WTC11 (cell line): ENCODE measurements around the gene KCNJ14. TPM values are rescaled to one million over a fixed set of nuclear protein-coding genes. Genes with fewer than 3 reads are reported as not detected.

Experiments
- ATAC-seq: fragments of 200-7000 bp; cut with Tn5 transposase; 2 replicates; pipeline ENCODE4 v1.10.0; 2021; ENCODE audit warnings: mild to moderate bottlenecking, moderate library complexity
- CTCF ChIA-PET: fragments of 300-600 bp; sonication (Branson Sonifier 250); formaldehyde crosslinking; loops from one replicate; lab custom pipeline; 2021; ENCODE audit warnings: antibody characterized with exemption; lab: Charles Lee
- POLR2A ChIA-PET: fragments of 350-600 bp; sonication (Branson Sonifier 250); formaldehyde crosslinking; loops from one replicate; lab custom pipeline; 2021; ENCODE audit warnings: antibody characterized with exemption; lab: Charles Lee
- DNase-seq: peaks from one replicate; pipeline ENCODE4 v3.0.0; 2021; ENCODE audit warnings: low spot score
- H3K27ac Mint-ChIP-seq: 2 replicates; pipeline ENCODE4 v1.8.0; 2021; ENCODE audit warnings: mixed read lengths
- H3K27me3 Mint-ChIP-seq: 2 replicates; pipeline ENCODE4 v1.8.0; 2021; ENCODE audit warnings: low read depth, mild to moderate bottlenecking, moderate library complexity, mixed read lengths
- H3K36me3 Mint-ChIP-seq: 2 replicates; pipeline ENCODE4 v1.8.0; 2021; ENCODE audit warnings: mixed read lengths
- H3K4me1 Mint-ChIP-seq: 2 replicates; pipeline ENCODE4 v1.8.0; 2022; ENCODE audit warnings: mixed read lengths
- H3K4me3 Mint-ChIP-seq: 2 replicates; pipeline ENCODE4 v1.8.0; 2021; ENCODE audit warnings: mild to moderate bottlenecking, moderate library complexity, mixed read lengths
- H3K9me3 Mint-ChIP-seq: 2 replicates; pipeline ENCODE4 v1.8.0; 2021; ENCODE audit warnings: mixed read lengths
- FOXP1 ChIP-seq: sonication (generic); formaldehyde crosslinking; IDR thresholded peaks from 2 replicates; pipeline ENCODE4 v1.8.0; 2022; ENCODE audit warnings: missing genetic modification reagents, mild to moderate bottlenecking, moderate library complexity, borderline replicate concordance
- MXD4 ChIP-seq: fragments of 250-450 bp; sonication (Bioruptor Pico); IDR thresholded peaks from 2 replicates; pipeline ENCODE4 v1.8.0; 2021; ENCODE audit warnings: mild to moderate bottlenecking, moderate library complexity, borderline replicate concordance
- NFE2L1 ChIP-seq: sonication (generic); formaldehyde crosslinking; IDR thresholded peaks from 2 replicates; pipeline ENCODE4 v1.8.1; 2023; ENCODE audit warnings: missing genetic modification reagents
- RORB ChIP-seq: fragments of 250-450 bp; sonication (Bioruptor Pico); IDR thresholded peaks from 2 replicates; pipeline ENCODE4 v1.9.0; 2021; ENCODE audit warnings: mild to moderate bottlenecking
- TCF7 ChIP-seq: sonication (generic); formaldehyde crosslinking; IDR thresholded peaks from 2 replicates; pipeline ENCODE4 v1.8.0; 2022; ENCODE audit warnings: mild to moderate bottlenecking, low read depth, missing genetic modification reagents, moderate library complexity
- TEAD4 ChIP-seq: sonication (generic); formaldehyde crosslinking; IDR thresholded peaks from 2 replicates; pipeline ENCODE4 v1.8.0; 2022; ENCODE audit warnings: mild to moderate bottlenecking, missing genetic modification reagents
- ZNF396 ChIP-seq: fragments of 250-450 bp; sonication (Bioruptor Pico); IDR thresholded peaks from 2 replicates; pipeline ENCODE4 v1.8.0; 2021; ENCODE audit warnings: mild to moderate bottlenecking, moderate library complexity, borderline replicate concordance
- ZNF416 ChIP-seq: fragments of 250-450 bp; sonication (Bioruptor Pico); IDR thresholded peaks from 2 replicates; pipeline ENCODE4 v1.9.0; 2021; ENCODE audit warnings: mild to moderate bottlenecking, inconsistent platforms
- total RNA-seq: library from RNA; stranded (reverse); gene quantifications from 3 replicates; pipeline ENCODE4 v1.2.3, GENCODE V29; 2021
- TF ChIP-seq, protein P1 (sequence below): sonication (generic); formaldehyde crosslinking; IDR thresholded peaks from 2 replicates; pipeline ENCODE4 v1.8.1; 2022; ENCODE audit warnings: low read depth, missing genetic modification reagents, borderline replicate concordance
- TF ChIP-seq, protein P2 (sequence below): fragments of 200-600 bp; IDR thresholded peaks from 2 replicates; pipeline ENCODE4 v1.8.0; 2022; ENCODE audit warnings: antibody characterized with exemption
- TF ChIP-seq, protein P3 (sequence below): sonication (generic); formaldehyde crosslinking; IDR thresholded peaks from 2 replicates; pipeline ENCODE4 v1.8.0; 2022; ENCODE audit warnings: mild to moderate bottlenecking, missing genetic modification reagents
- TF ChIP-seq, protein P4 (sequence below): sonication (generic); formaldehyde crosslinking; IDR thresholded peaks from 2 replicates; pipeline ENCODE4 v1.8.0; 2022; ENCODE audit warnings: mild to moderate bottlenecking, missing genetic modification reagents
- TF ChIP-seq, protein P5 (sequence below): sonication (generic); formaldehyde crosslinking; conservative IDR thresholded peaks from 2 replicates; pipeline ENCODE4 v1.8.1; 2023; ENCODE audit warnings: mild to moderate bottlenecking, low read depth, missing genetic modification reagents, moderate library complexity
- TF ChIP-seq, protein P6 (sequence below): fragments of 250-450 bp; sonication (Bioruptor Pico); conservative IDR thresholded peaks from 2 replicates; pipeline ENCODE4 v1.9.0; 2021; ENCODE audit warnings: mild to moderate bottlenecking
- TF ChIP-seq, protein P7 (sequence below): sonication (generic); formaldehyde crosslinking; IDR thresholded peaks from 2 replicates; pipeline ENCODE4 v1.8.1; 2022; ENCODE audit warnings: missing genetic modification reagents, borderline replicate concordance
- TF ChIP-seq, protein P8 (sequence below): sonication (generic); formaldehyde crosslinking; IDR thresholded peaks from 2 replicates; pipeline ENCODE4 v1.8.0; 2022; ENCODE audit warnings: missing genetic modification reagents

KCNJ14 gene
- total RNA-seq, 1 experiment from 2014 or later: 1.4 TPM

DNA sequence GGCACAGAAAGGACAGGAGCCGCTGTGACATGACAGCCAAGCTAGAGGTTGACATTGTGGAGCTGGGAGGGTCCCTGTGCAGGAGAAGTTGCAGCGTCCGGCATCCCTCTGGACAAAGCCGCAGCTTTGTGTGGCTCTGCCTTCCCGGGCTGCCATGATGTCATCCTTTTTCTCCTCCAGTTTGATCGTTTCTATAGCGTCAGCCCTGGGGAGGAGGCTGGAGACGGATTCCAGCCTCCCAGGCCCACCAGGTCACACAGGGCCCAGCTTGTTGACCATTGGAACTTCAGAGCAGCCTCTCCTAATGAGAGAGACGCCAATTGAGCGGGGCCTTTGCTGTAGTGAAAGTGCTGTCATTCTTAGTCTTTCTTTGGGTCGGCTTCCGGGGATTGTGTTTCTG is 3.8 kb upstream of the KCNJ14 start:
- no peaks in the 10 kb centered on the region for H3K9me3 Mint-ChIP-seq
- TF ChIP-seq, protein P1, sequence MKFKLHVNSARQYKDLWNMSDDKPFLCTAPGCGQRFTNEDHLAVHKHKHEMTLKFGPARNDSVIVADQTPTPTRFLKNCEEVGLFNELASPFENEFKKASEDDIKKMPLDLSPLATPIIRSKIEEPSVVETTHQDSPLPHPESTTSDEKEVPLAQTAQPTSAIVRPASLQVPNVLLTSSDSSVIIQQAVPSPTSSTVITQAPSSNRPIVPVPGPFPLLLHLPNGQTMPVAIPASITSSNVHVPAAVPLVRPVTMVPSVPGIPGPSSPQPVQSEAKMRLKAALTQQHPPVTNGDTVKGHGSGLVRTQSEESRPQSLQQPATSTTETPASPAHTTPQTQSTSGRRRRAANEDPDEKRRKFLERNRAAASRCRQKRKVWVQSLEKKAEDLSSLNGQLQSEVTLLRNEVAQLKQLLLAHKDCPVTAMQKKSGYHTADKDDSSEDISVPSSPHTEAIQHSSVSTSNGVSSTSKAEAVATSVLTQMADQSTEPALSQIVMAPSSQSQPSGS (CRISPR knock-in tag): no peak
- TF ChIP-seq, protein P2, sequence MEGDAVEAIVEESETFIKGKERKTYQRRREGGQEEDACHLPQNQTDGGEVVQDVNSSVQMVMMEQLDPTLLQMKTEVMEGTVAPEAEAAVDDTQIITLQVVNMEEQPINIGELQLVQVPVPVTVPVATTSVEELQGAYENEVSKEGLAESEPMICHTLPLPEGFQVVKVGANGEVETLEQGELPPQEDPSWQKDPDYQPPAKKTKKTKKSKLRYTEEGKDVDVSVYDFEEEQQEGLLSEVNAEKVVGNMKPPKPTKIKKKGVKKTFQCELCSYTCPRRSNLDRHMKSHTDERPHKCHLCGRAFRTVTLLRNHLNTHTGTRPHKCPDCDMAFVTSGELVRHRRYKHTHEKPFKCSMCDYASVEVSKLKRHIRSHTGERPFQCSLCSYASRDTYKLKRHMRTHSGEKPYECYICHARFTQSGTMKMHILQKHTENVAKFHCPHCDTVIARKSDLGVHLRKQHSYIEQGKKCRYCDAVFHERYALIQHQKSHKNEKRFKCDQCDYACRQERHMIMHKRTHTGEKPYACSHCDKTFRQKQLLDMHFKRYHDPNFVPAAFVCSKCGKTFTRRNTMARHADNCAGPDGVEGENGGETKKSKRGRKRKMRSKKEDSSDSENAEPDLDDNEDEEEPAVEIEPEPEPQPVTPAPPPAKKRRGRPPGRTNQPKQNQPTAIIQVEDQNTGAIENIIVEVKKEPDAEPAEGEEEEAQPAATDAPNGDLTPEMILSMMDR: no peak
- TF ChIP-seq ZNF416 (CRISPR knock-in tag): no peak
- TF ChIP-seq TEAD4 (CRISPR knock-in tag): no peak
- no peak for TF ChIP-seq TCF7 (CRISPR knock-in tag)
- no peak for TF ChIP-seq NFE2L1 (CRISPR knock-in tag)
- TF ChIP-seq, protein P3, sequence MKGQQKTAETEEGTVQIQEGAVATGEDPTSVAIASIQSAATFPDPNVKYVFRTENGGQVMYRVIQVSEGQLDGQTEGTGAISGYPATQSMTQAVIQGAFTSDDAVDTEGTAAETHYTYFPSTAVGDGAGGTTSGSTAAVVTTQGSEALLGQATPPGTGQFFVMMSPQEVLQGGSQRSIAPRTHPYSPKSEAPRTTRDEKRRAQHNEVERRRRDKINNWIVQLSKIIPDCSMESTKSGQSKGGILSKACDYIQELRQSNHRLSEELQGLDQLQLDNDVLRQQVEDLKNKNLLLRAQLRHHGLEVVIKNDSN (CRISPR knock-in tag): no peak
- no peak for TF ChIP-seq ZNF396 (CRISPR knock-in tag)
- TF ChIP-seq RORB: no peak
- TF ChIP-seq, all 79 proteins: peak for 0
- no peak for ATAC-seq
- Mint-ChIP-seq H3K27me3 (no peaks in the 10 kb centered on the region), H3K36me3 (peaks cover 56% of the 10 kb centered on the region), H3K4me1 (peaks cover under 1% of the 10 kb centered on the region), H3K27ac (no peak overlapping the region), H3K4me3 (no peak overlapping the region)
- DNase-seq: no peak
- POLR2A ChIA-PET: interaction anchor here (0.7 kb wide), 1 partner anchor 26 kb away, joined by 3 read pairs; no protein-coding TSS in a partner anchor
- CTCF ChIA-PET: interaction anchor here (2.1 kb wide), 1 partner anchor 60 kb away, joined by 7 read pairs; the partner anchor contains the start of gene KDELR1

DNA sequence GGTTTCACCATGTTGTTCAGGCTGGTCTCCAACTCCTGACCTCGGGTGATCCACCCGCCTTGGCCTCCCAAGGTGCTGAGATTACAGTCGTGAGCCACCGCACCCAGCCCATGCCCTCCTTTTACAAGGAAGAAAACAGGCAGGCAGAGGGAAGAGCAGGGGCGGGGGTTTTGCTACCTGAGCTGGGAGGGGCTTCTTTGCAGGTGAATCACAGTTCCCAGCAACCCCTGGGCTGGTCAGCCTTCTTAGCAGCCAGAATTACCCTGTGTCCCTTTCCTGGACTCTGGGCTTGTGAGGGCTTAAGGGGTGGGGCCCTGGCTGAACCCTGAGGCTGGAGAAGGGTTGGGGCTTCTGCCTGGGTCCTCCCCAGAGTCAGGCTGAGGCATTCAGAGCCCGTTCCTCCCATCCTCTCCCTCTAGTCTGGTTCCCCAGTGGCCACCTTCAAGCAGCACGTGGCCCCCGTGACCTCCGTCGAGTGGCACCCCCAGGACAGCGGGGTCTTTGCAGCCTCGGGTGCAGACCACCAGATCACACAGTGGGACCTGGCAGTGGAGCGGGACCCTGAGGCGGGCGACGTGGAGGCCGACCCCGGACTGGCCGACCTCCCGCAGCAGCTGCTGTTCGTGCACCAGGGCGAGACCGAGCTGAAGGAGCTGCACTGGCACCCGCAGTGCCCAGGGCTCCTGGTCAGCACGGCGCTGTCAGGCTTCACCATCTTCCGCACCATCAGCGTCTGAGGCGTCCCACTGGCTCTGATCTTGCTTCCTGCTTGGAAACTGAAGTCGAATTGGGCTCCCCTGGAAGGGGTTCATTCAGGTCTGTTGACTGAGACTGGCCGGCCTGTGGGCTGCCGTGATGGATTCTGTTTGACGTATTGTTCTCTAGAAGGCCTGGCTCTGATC is 2.8 kb upstream of the KCNJ14 start:
- CTCF ChIA-PET: interaction anchor here (2.1 kb wide), 1 partner anchor 61 kb away, joined by 7 read pairs; the partner anchor contains the start of gene KDELR1
- no peaks in the 10 kb centered on the region for H3K4me1 Mint-ChIP-seq
- DNase-seq (no peak), ATAC-seq (no peak)
- no peak overlapping the region for H3K27ac Mint-ChIP-seq
- no peaks in the 10 kb centered on the region for H3K9me3 Mint-ChIP-seq
- no peaks in the 10 kb centered on the region for H3K27me3 Mint-ChIP-seq
- H3K36me3 Mint-ChIP-seq: peaks cover 60% of the 10 kb centered on the region
- H3K4me3 Mint-ChIP-seq: no peak overlapping the region
- POLR2A ChIA-PET: no interaction called here
- TF ChIP-seq, protein P4, sequence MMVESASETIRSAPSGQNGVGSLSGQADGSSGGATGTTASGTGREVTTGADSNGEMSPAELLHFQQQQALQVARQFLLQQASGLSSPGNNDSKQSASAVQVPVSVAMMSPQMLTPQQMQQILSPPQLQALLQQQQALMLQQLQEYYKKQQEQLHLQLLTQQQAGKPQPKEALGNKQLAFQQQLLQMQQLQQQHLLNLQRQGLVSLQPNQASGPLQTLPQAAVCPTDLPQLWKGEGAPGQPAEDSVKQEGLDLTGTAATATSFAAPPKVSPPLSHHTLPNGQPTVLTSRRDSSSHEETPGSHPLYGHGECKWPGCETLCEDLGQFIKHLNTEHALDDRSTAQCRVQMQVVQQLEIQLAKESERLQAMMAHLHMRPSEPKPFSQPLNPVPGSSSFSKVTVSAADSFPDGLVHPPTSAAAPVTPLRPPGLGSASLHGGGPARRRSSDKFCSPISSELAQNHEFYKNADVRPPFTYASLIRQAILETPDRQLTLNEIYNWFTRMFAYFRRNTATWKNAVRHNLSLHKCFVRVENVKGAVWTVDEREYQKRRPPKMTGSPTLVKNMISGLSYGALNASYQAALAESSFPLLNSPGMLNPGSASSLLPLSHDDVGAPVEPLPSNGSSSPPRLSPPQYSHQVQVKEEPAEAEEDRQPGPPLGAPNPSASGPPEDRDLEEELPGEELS (CRISPR knock-in tag): no peak
- TF ChIP-seq, protein P5, sequence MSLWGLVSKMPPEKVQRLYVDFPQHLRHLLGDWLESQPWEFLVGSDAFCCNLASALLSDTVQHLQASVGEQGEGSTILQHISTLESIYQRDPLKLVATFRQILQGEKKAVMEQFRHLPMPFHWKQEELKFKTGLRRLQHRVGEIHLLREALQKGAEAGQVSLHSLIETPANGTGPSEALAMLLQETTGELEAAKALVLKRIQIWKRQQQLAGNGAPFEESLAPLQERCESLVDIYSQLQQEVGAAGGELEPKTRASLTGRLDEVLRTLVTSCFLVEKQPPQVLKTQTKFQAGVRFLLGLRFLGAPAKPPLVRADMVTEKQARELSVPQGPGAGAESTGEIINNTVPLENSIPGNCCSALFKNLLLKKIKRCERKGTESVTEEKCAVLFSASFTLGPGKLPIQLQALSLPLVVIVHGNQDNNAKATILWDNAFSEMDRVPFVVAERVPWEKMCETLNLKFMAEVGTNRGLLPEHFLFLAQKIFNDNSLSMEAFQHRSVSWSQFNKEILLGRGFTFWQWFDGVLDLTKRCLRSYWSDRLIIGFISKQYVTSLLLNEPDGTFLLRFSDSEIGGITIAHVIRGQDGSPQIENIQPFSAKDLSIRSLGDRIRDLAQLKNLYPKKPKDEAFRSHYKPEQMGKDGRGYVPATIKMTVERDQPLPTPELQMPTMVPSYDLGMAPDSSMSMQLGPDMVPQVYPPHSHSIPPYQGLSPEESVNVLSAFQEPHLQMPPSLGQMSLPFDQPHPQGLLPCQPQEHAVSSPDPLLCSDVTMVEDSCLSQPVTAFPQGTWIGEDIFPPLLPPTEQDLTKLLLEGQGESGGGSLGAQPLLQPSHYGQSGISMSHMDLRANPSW (CRISPR knock-in tag): no peak
- TF ChIP-seq, protein P6, sequence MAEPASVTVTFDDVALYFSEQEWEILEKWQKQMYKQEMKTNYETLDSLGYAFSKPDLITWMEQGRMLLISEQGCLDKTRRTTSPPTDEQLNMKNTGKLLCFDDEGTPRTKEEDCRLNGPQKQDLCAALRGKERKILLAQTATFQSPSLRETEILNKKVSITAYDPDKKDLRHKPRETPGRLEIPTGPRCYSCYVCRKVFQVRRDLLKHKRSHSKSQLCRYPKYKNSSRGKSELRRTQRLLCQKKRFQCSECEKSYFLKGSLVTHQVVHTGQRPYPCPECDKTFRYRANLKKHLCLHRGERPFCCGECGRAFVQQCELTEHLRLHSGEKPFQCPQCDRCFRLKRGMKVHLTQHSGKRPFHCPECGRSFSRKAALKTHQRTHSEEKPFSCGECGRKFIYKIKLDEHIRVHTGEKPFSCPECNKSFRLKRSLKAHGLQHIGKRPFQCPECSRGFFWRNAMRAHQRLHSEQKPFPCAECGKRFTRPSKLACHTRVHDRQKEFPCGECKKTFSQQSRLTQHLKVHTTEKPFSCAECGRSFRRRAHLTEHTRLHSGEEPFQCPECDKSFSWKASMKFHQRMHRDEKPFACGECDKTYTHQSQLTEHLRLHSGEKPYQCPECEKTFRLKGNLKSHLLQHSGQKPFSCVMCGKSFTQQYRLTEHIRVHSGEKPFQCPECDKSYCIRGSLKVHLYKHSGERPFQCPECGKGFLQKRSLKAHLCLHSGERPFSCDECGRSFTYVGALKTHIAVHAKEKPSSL (CRISPR knock-in tag): no peak
- TF ChIP-seq MXD4 (CRISPR knock-in tag): no peak
- TF ChIP-seq FOXP1 (CRISPR knock-in tag): no peak
- TF ChIP-seq, protein P7, sequence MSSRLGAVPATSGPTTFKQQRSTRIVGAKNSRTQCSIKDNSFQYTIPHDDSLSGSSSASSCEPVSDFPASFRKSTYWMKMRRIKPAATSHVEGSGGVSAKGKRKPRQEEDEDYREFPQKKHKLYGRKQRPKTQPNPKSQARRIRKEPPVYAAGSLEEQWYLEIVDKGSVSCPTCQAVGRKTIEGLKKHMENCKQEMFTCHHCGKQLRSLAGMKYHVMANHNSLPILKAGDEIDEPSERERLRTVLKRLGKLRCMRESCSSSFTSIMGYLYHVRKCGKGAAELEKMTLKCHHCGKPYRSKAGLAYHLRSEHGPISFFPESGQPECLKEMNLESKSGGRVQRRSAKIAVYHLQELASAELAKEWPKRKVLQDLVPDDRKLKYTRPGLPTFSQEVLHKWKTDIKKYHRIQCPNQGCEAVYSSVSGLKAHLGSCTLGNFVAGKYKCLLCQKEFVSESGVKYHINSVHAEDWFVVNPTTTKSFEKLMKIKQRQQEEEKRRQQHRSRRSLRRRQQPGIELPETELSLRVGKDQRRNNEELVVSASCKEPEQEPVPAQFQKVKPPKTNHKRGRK (CRISPR knock-in tag): no peak
- TF ChIP-seq, protein P8, sequence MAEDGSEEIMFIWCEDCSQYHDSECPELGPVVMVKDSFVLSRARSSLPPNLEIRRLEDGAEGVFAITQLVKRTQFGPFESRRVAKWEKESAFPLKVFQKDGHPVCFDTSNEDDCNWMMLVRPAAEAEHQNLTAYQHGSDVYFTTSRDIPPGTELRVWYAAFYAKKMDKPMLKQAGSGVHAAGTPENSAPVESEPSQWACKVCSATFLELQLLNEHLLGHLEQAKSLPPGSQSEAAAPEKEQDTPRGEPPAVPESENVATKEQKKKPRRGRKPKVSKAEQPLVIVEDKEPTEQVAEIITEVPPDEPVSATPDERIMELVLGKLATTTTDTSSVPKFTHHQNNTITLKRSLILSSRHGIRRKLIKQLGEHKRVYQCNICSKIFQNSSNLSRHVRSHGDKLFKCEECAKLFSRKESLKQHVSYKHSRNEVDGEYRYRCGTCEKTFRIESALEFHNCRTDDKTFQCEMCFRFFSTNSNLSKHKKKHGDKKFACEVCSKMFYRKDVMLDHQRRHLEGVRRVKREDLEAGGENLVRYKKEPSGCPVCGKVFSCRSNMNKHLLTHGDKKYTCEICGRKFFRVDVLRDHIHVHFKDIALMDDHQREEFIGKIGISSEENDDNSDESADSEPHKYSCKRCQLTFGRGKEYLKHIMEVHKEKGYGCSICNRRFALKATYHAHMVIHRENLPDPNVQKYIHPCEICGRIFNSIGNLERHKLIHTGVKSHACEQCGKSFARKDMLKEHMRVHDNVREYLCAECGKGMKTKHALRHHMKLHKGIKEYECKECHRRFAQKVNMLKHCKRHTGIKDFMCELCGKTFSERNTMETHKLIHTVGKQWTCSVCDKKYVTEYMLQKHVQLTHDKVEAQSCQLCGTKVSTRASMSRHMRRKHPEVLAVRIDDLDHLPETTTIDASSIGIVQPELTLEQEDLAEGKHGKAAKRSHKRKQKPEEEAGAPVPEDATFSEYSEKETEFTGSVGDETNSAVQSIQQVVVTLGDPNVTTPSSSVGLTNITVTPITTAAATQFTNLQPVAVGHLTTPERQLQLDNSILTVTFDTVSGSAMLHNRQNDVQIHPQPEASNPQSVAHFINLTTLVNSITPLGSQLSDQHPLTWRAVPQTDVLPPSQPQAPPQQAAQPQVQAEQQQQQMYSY (CRISPR knock-in tag): no peak
